ENCODE results near the gene PDE11A.

GRCh38 chr2:177906041-177906718, 166.4 kb downstream of the PDE11A start:
- TF ChIP-seq CTCF (IDR thresholded peaks at IDR 0.05; ENCODE audit: low read depth, low read length) (peak; percentile 93), EZH2phosphoT487 (IDR thresholded peaks at IDR 0.05; ENCODE audit: low read depth) (no peak)
